Stomach (tissue), 4 donors: ENCODE measurements around the gene FADS6.

Source experiments
- CTCF ChIP-seq, 7 experiments: fragments of 450-650 bp in 4 of 7; fragments of 200-600 bp in 3 of 7; sonication (generic) in 3 of 7; IDR thresholded peaks; one replicate each; pipeline ENCODE4 v1.5.1; 2016 to 2019; ENCODE audit warnings: antibody characterized with exemption in 7 of 7, control low read depth in 2 of 7, mild to moderate bottlenecking in 1 of 7
- POLR2A ChIP-seq, 4 donors: fragments of 450-650 bp; IDR thresholded peaks; one replicate each; pipeline ENCODE4 v1.6.1; 2016; ENCODE audit warnings: antibody characterized with exemption in 4 of 4, control low read depth in 2 of 4, mild to moderate bottlenecking in 1 of 4, moderate library complexity in 1 of 4
- POLR2AphosphoS5 ChIP-seq, 3 donors: sonication (generic); formaldehyde crosslinking; IDR thresholded peaks; one replicate each; pipeline ENCODE4 v1.6.1; 2016; ENCODE audit warnings: antibody characterized with exemption in 3 of 3

DNA sequence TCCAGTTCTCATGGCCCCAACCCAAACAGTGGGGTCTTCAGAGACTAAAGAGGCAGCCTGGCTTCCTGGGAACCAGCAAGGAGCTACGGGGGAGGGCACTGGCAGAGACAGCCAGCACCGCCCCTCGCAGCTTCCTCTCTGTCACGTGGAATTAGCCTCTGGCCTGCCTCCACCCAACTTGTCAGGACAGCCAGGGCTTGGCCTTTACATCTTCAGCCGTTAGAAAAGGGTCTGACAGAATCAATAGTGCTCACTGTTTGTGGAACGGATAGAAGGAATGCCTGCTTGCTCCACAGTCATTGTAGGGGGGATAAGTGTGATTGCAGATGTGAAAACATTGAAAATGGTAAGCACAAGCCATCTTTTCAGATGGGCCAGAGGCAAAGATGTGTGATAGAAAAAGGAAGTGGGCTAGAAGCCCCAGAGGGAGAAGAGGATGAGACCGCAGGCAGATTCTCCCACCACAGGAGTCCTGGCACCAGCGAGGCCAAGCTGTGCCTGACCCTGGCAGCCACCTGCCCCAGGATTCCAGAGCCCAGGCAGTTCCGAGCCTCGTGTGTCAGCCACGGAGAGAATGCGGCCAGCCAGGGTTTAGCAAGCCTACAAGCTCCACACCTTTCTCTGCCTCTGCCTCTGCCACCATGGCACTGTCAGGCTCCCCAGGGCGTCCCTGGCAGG lies 52.3 kb downstream of the FADS6 start:
- TF ChIP-seq POLR2AphosphoS5 (IDR thresholded peaks at IDR 0.05) (no peak), CTCF (IDR thresholded peaks at IDR 0.05) (no peak), POLR2A (IDR thresholded peaks at IDR 0.05) (no peak)
